Bronchial epithelial cell (primary cell): ENCODE measurements around the gene NOTUM. TPM values are rescaled to one million over a fixed set of nuclear protein-coding genes. Genes with fewer than 3 reads are reported as not detected.
A peak's percentile ranks its signal among the peaks of the same experiment; 100 is the strongest.

Experiments
- DNase-seq: peaks from one replicate; pipeline ENCODE4 v3.0.0-alpha.2; 2010; ENCODE audit warnings: low read depth
- FAIRE-seq: peaks from 2 replicates; lab custom pipeline; 2011; peaks lifted over from hg19 to GRCh38; lab: Jason Lieb, UNC
- H3K27me3 ChIP-seq: 2 replicates; pipeline ENCODE4 v1.5.1; 2011; ENCODE audit warnings: low read length; ENCODE audit not compliant: control insufficient read depth, insufficient read depth
- H3K36me3 ChIP-seq: 2 replicates; pipeline ENCODE4 v1.5.1; 2011; ENCODE audit warnings: low read length; ENCODE audit not compliant: control insufficient read depth, insufficient read depth
- H3K4me3 ChIP-seq: 2 replicates; pipeline ENCODE4 v1.5.1; 2011; ENCODE audit warnings: mild to moderate bottlenecking, low read depth, low read length, control low read depth
- total RNA-seq: library from RNA; depleted of rRNA; stranded (reverse); fragments of >200 nt; gene quantifications from 2 replicates; pipeline ENCODE4 v1.2.1, GENCODE V29; 2014
- TF ChIP-seq, protein P1 (sequence below): IDR thresholded peaks from 2 replicates; pipeline ENCODE4 v1.5.1; 2011; ENCODE audit warnings: mild to moderate bottlenecking, moderate library complexity, low read length, control low read depth, inconsistent platforms; ENCODE audit not compliant: insufficient read depth, severe bottlenecking

NOTUM gene
- total RNA-seq, 1 donor from 2014 or later = not detected

DNA sequence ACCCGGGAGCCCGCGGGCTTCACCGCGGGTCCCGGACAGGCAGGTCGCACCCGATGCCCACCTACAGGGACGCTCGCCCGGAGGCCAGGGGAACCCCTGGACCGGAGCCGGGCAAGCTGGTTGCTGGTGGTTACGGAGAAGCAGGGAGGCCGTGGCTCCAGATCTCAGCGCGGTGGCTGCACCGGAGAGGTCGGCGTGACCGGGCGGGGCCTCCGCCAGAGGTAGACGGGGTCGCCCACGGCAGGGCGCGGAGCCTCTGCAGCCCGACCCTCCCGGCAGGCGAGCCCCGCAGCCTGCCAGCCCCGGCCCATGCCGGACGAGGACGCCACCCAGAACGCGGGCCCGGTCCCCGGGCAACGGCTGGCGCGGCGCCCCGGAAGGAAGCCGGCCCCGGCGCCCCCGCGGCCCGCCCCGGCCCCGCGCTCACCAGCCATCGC lies 50.1 kb downstream of the NOTUM start:
- Histone ChIP-seq H3K27me3 (no peaks in the 10 kb centered on the region), H3K36me3 (peaks cover 57% of the 10 kb centered on the region), H3K4me3 (peak overlapping the region; percentile 72)
- no peak for DNase-seq
- FAIRE-seq = no peak
- TF ChIP-seq, protein P1, sequence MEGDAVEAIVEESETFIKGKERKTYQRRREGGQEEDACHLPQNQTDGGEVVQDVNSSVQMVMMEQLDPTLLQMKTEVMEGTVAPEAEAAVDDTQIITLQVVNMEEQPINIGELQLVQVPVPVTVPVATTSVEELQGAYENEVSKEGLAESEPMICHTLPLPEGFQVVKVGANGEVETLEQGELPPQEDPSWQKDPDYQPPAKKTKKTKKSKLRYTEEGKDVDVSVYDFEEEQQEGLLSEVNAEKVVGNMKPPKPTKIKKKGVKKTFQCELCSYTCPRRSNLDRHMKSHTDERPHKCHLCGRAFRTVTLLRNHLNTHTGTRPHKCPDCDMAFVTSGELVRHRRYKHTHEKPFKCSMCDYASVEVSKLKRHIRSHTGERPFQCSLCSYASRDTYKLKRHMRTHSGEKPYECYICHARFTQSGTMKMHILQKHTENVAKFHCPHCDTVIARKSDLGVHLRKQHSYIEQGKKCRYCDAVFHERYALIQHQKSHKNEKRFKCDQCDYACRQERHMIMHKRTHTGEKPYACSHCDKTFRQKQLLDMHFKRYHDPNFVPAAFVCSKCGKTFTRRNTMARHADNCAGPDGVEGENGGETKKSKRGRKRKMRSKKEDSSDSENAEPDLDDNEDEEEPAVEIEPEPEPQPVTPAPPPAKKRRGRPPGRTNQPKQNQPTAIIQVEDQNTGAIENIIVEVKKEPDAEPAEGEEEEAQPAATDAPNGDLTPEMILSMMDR = no peak

DNA sequence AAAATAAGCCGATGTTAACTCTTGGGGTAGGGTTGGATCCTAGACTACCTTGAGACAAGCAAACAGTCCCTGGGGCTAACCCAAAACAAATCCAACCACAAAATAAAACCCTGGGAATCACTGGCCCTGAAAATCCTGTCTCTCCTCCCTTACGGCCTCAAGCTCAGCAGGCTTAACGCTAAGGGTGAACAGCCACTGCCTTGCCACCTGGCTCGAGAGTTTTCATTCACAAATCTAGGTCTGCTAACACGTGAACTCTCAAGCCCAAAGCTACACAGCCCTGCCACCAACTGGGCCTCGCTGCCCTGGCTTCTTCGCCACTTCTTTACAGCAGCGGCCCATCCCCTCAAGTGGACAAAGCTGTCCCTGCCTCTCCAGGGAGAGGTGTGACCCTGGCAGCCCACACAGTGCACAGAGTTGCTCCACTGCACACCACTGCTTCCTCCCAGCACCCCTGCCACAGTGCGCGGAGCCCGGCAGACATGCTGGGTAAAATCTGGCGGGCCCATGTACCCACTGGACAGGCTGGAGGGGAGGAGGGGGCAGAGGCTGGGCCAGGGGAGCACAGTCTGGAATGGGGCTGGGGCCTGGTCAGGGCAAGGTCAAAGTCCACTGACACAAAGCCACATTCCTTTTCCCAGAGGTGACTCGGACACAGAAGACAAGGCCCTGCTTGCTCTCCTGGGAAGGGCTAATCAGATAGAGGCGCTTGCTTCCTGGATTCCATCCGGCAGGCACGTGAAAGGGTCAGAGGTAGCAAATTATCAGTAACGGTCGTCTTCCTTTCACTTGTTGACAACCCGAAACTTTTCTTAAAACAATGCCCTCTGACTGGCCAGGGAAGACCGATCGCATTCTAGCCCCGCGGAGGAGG lies 50.8 kb downstream of the NOTUM start:
- no peak for FAIRE-seq
- peak overlapping the region; percentile 72 for H3K4me3 ChIP-seq
- TF ChIP-seq, protein P1 = no peak
- H3K27me3 ChIP-seq = no peaks in the 10 kb centered on the region
- no peak for DNase-seq
- peaks cover 52% of the 10 kb centered on the region for H3K36me3 ChIP-seq

DNA sequence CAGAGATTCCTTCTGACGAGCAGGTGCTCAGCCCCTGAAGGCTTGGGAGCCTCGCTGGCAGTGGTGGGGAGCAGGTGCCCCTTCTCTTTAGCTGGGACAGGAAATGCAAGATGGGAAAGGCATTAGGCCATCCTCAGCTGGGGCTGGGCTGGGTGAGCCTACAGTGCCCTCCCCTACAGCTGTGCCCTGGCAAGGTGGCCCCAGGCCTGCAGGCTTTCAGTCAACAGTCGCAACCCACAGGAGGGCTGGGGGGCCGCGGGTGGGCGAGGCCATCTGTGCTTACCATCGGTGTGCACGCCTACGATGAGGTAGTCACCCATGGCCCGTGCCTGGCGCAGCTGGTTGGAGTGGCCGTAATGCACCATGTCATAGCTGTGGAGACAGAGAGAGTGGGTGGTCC lies 51.8 kb downstream of the NOTUM start:
- Histone ChIP-seq H3K36me3 (peaks cover 47% of the 10 kb centered on the region), H3K4me3 (no peak overlapping the region), H3K27me3 (no peaks in the 10 kb centered on the region)
- no peak for FAIRE-seq
- TF ChIP-seq, protein P1 = no peak
- no peak for DNase-seq

DNA sequence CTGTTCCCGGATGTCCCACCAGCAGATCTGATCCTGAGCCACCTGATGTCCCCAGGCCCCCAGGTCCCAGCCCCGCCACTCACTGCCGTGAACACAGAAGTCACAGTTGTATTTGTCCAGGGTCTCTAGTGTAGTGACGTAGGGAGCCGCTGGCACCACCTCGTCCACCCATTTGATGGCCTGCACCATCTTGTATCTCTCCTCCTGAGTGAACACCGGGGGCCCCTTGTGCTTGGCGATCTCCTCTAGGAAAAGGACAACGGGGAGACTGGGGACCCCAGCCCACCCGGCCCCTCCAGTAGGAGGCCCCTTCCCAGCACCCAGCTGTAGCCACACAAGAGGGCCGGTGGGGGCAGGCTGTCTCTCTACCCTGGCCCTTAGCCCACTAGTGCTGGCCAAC lies 52.2 kb downstream of the NOTUM start:
- no peak overlapping the region for H3K4me3 ChIP-seq
- TF ChIP-seq, protein P1 = no peak
- H3K36me3 ChIP-seq = peaks cover 44% of the 10 kb centered on the region
- H3K27me3 ChIP-seq = no peaks in the 10 kb centered on the region
- DNase-seq (no peak), FAIRE-seq (no peak)

DNA sequence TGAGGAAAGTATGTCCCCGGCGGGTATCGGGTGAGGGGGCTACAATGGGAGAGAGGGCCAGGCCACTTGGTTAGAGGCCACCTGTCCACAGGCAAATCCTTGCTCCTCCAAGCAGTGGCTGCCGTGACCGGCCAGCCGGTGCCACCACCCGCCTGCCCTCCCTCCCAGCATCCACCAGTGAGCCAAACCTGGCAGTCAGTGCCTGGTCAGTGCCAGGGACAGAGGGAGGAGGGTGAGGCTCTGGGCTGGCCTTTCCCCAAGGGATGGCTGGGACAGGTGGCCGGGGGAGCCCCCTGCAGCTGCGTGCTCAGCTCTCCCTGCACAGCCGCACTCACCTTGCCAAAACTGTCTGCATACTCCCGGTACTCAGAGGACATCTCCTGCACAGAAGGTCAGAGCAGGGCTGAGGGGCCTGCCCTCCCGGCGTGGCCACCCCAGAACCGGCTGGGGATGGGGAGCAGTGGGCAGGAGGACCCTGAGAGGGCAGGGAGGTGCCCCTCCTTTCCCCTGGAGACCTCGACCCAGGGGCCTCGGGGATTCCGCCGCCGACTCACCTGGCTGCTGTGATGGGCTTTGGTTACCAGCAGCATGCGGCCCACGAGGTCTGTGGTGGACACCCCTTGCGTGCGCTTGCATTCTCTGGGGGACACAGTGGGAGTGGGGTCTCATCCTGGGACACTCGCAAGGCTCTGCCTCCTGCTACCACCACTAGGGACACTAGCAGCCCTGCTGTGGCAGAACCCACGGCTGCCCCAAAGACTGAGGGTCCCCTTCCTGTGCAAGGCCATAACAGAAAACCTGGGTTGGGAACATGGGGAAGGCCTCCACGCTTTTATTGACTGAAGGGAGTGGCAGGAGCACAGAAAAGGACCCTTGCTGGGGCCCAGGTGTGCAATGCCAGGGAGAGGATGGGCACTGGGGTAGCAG lies 53.5 kb downstream of the NOTUM start:
- peaks cover 35% of the 10 kb centered on the region for H3K36me3 ChIP-seq
- FAIRE-seq = no peak
- TF ChIP-seq, protein P1 = no peak

More for the DNA sequence above, 53.5 kb downstream of the NOTUM start:
- no peak for DNase-seq
- Histone ChIP-seq H3K27me3 (no peaks in the 10 kb centered on the region), H3K4me3 (no peak overlapping the region)
